ENCODE measurements around the gene HLCS. TPM values are rescaled to one million over a fixed set of nuclear protein-coding genes. Genes with fewer than 3 reads are reported as not detected.

The HLCS gene
- polyA plus RNA-seq, 3 donors: 17.0 to 17.9 (median 17.2) TPM

- no peak for DNase-seq
Measured at GRCh38 chr21:36915696-36916245, 50.7 kb downstream of the HLCS start.

- no peak for DNase-seq
Measured at GRCh38 chr21:36915014-36915695, 51.3 kb downstream of the HLCS start.

- DNase-seq: no peak
Measured at GRCh38 chr21:36914244-36915013, 52.0 kb downstream of the HLCS start.

GRCh38 chr21:36913247-36914169 lies 53.0 kb downstream of the HLCS start:
- no peak for DNase-seq

- DNase-seq: peak; percentile 48
Measured at GRCh38 chr21:36910581-36911307, 55.7 kb downstream of the HLCS start.

GRCh38 chr21:36909901-36910561 lies 56.4 kb downstream of the HLCS start:
- DNase-seq: no peak

GRCh38 chr21:36909423-36909822 lies 57.0 kb downstream of the HLCS start:
- no peak for DNase-seq

- DNase-seq: no peak
Measured at GRCh38 chr21:36908260-36908908, 58.1 kb downstream of the HLCS start.

GRCh38 chr21:36904093-36904666 lies 62.3 kb downstream of the HLCS start:
- DNase-seq: no peak

- DNase-seq: no peak
Measured at GRCh38 chr21:36902793-36903192, 63.7 kb downstream of the HLCS start.

- no peak for DNase-seq
Measured at GRCh38 chr21:36902331-36902730, 64.1 kb downstream of the HLCS start.

GRCh38 chr21:36901575-36901974 lies 64.9 kb downstream of the HLCS start:
- no peak for DNase-seq

GRCh38 chr21:36893581-36893980 lies 72.9 kb downstream of the HLCS start:
- DNase-seq: no peak

- DNase-seq: no peak
Measured at GRCh38 chr21:36892201-36892600, 74.3 kb downstream of the HLCS start.

GRCh38 chr21:36891692-36892091 lies 74.8 kb downstream of the HLCS start:
- DNase-seq: no peak

- no peak for DNase-seq
Measured at GRCh38 chr21:36891121-36891520, 75.3 kb downstream of the HLCS start.

- DNase-seq: no peak
Measured at GRCh38 chr21:36890086-36890485, 76.4 kb downstream of the HLCS start.

GRCh38 chr21:36889401-36889800 lies 77.1 kb downstream of the HLCS start:
- no peak for DNase-seq

GRCh38 chr21:36888466-36888865 lies 78.0 kb downstream of the HLCS start:
- DNase-seq: no peak

- no peak for DNase-seq
Measured at GRCh38 chr21:36887963-36888362, 78.5 kb downstream of the HLCS start.

Measured in renal pelvis (tissue), 4 donors.